Ovary (tissue), 9 donors: ENCODE results near the gene HEATR5A. TPM values are rescaled to one million over a fixed set of nuclear protein-coding genes. Genes with fewer than 3 reads are reported as not detected.

Source experiments
- DNase-seq, 5 donors: peaks; one replicate each; pipeline ENCODE4 v3.0.0-alpha.2; 2019 to 2020
- H3K27ac ChIP-seq, 2 donors: fragments of 200-600 bp; one replicate each; pipeline versions ENCODE4 v1.5.1 to v1.8.0; 2019 to 2022
- H3K27me3 ChIP-seq: fragments of 200-600 bp; one replicate; pipeline ENCODE4 v1.8.0; 2022
- H3K36me3 ChIP-seq: fragments of 200-600 bp; sonication (generic); one replicate; pipeline ENCODE4 v1.5.1; 2019
- H3K4me1 ChIP-seq: one replicate; pipeline ENCODE4 v1.8.1; 2013; ENCODE audit warnings: mild to moderate bottlenecking, moderate library complexity; ENCODE audit not compliant: insufficient read depth
- H3K4me3 ChIP-seq: fragments of 200-600 bp; sonication (generic); one replicate; pipeline ENCODE4 v1.5.1; 2017
- H3K9me3 ChIP-seq, 2 donors: fragments of 200-600 bp in 1 of 2; sonication (generic) in 1 of 2; one replicate each; pipeline versions ENCODE4 v1.5.1 to v1.8.1; 2013 to 2019; ENCODE audit warnings: mild to moderate bottlenecking in 1 of 2, moderate library complexity in 1 of 2
- CTCF ChIP-seq, 3 donors: fragments of 450-650 bp in 2 of 3; fragments of 200-600 bp in 1 of 3; IDR thresholded peaks; one replicate each; pipeline versions ENCODE4 v1.5.1 to v1.8.0; 2016 to 2022; ENCODE audit warnings: antibody characterized with exemption in 3 of 3, mild to moderate bottlenecking in 1 of 3
- EP300 ChIP-seq: sonication (generic); formaldehyde crosslinking; IDR thresholded peaks from one replicate; pipeline ENCODE4 v1.6.1; 2017; ENCODE audit warnings: antibody characterized with exemption
- POLR2A ChIP-seq: fragments of 450-650 bp; IDR thresholded peaks from one replicate; pipeline ENCODE4 v1.6.1; 2017; ENCODE audit warnings: antibody characterized with exemption, mild to moderate bottlenecking, moderate library complexity
- WGBS, 3 donors: extraction: QIAGEN DNeasy Blood & Tissue Kit in 1 of 3; methylation state at CpG; one replicate each; pipeline versions ENCODE4 v1.1.5 to v1.1.7; 2013 to 2017; 5-methylcytosine and 5-hydroxymethylcytosine counted together
- intact Hi-C, 4 donors: fragments of 100-400 bp; cut with DNase I; formaldehyde crosslinking; loops; one replicate each; pipeline versions ENCODE4 v1.11.0 to v1.15.1; 2022 to 2023
- polyA plus RNA-seq, 2 donors: library from polyadenylated mRNA; stranded (reverse); fragments of 200-250 nt in 1 of 2; fragments of 350-450 nt in 1 of 2; fragmentation: Illumina TruSeq in 1 of 2; extraction: RNeasy Lipid Tissue Mini Kit (QIAGEN cat#74804) in 1 of 2; gene quantifications; one replicate each; pipeline ENCODE4 v1.2.3, GENCODE V29; 2013 to 2014
- total RNA-seq, 7 donors: library from RNA; depleted of rRNA in 2 of 7; stranded (reverse); fragments of >200 nt in 2 of 7; fragmentation: NEBNext Ultra II Directional in 3 of 7; extraction: Animal tissue kit (Norgen Biotek cat#: 25700) in 3 of 7; gene quantifications; one replicate each; pipeline versions ENCODE4 v1.1.0 to v1.2.4, GENCODE V29; 2016 to 2023
- donor health status: DM: no; HTN: no; CAD: no; lungs with moderate emphysema.
- donor health status: DM: no; HTN: no; CAD: no.
- donor health status: Bipolar disorder and iron deficiency.
- donor health status: DM: yes; HTN: yes; CAD: no.
- donor health status: DM: no; HTN: no; CAD: no.
- donor health status: DM: yes; HTN: yes; CAD: no.

The HEATR5A gene
- total and polyA plus RNA-seq, 9 donors = 6.2 to 32.9 (median 22.4) TPM

GRCh38 chr14:31269634-31270195, 150.6 kb downstream of the HEATR5A start:
- no peaks in the 10 kb centered on the region for H3K36me3 ChIP-seq
- H3K27ac ChIP-seq = no peak overlapping the region
- TF ChIP-seq EP300 = no peak
- no peak for TF ChIP-seq POLR2A
- TF ChIP-seq CTCF (IDR thresholded peaks at IDR 0.05) = no peak
- H3K4me3 ChIP-seq = no peak overlapping the region
- H3K9me3 ChIP-seq = no peaks in the 10 kb centered on the region
- no peak for DNase-seq
- H3K4me1 ChIP-seq = no peaks in the 10 kb centered on the region
- no peaks in the 10 kb centered on the region for H3K27me3 ChIP-seq
- WGBS, 3 donors = 74 to 82% (median 77%) methylated on average over 3 of the region's 3 CpGs
- intact Hi-C loops = no loop called here

- Histone ChIP-seq H3K27me3 (no peaks in the 10 kb centered on the region), H3K4me1 (peaks cover 3% of the 10 kb centered on the region), H3K9me3 (no peaks in the 10 kb centered on the region), H3K36me3 (no peaks in the 10 kb centered on the region), H3K4me3 (no peak overlapping the region), H3K27ac (no peak overlapping the region)
- WGBS, 3 donors = 67 to 77% (median 76%) methylated on average over 3 of the region's 3 CpGs
- intact Hi-C loops = no loop called here
- TF ChIP-seq EP300 (no peak), POLR2A (no peak)
- no peak for DNase-seq
Observed at GRCh38 chr14:31268216-31268615, 152.1 kb downstream of the HEATR5A start.

GRCh38 chr14:31266437-31267331, 153.7 kb downstream of the HEATR5A start:
- intact Hi-C loops = no loop called here
- no peaks in the 10 kb centered on the region for H3K36me3 ChIP-seq
- no peaks in the 10 kb centered on the region for H3K27me3 ChIP-seq
- H3K4me3 ChIP-seq = no peak overlapping the region
- no peak overlapping the region for H3K27ac ChIP-seq
- WGBS, 3 donors = 87 to 95% (median 90%) methylated on average over 13 of the region's 13 CpGs
- TF ChIP-seq CTCF (IDR thresholded peaks at IDR 0.05) (no peak), POLR2A (no peak)
- no peaks in the 10 kb centered on the region for H3K9me3 ChIP-seq
- DNase-seq = no peak
- peaks cover 3% of the 10 kb centered on the region for H3K4me1 ChIP-seq

- Histone ChIP-seq H3K27me3 (no peaks in the 10 kb centered on the region), H3K27ac (no peak overlapping the region), H3K9me3 (no peaks in the 10 kb centered on the region), H3K4me3 (no peak overlapping the region), H3K36me3 (no peaks in the 10 kb centered on the region), H3K4me1 (peaks cover 3% of the 10 kb centered on the region)
- DNase-seq = no peak
- intact Hi-C loops = no loop called here
- no peak for TF ChIP-seq EP300
- no peak for TF ChIP-seq CTCF (IDR thresholded peaks at IDR 0.05)
- TF ChIP-seq POLR2A = no peak
- WGBS, 3 donors = 86 to 90% (median 88%) methylated on average over 8 of the region's 8 CpGs
Observed at GRCh38 chr14:31265701-31266398, 154.5 kb downstream of the HEATR5A start.
